HG02571 (cell line): Measurements from ENCODE around the gene SLC38A1.
"Not testable (repeated sequence)": the region's sequence is repeated elsewhere in the genome, so short reads cannot be mapped to it uniquely, and the experiment has no call there.

Experiments used
- ATAC-seq: cut with Tn5 transposase; IDR thresholded peaks from one replicate; pipeline ENCODE4 v1.9.1; 2021; ENCODE audit warnings: mild to moderate bottlenecking, moderate library complexity; ENCODE audit not compliant: unreplicated experiment

Gene SLC38A1

DNA sequence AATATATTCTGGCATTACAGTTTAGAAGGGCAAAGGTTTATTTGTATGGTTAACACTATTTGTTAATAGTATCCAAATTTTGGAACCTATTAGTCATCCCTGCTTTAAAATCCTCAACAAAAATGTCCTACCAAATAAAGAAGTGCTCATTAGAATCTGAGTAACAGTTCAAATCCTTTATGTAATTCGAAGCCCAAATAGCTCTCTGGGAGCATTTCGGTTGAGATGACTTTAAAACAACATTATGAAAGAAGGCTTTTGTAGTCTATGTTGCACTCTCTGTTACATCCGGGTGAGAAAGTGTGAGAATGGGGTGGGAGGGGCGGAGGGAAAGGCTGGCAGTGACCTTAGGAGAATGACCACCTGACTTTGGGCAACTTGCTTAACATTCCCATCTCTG lies 59.7 kb downstream of the SLC38A1 start:
- ATAC-seq = no peak

DNA sequence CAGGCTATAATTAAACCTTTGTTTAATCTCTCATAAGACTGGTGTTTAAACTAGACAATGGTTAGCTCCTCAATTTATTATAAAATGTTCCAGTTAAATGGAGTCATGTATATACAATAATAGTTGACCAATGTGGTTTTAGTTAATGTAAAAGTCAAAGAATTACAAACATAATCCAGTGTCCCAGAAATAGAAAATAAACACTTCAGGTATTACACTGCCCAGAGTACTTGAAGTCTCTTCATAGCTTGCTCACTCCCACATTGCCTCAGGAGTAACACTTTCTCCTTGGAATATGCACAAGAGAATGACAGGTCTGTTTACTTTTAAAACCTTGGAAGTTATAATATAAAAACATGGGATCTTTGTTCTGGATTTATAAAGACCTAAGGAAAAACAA lies 60.5 kb downstream of the SLC38A1 start:
- ATAC-seq = no peak

DNA sequence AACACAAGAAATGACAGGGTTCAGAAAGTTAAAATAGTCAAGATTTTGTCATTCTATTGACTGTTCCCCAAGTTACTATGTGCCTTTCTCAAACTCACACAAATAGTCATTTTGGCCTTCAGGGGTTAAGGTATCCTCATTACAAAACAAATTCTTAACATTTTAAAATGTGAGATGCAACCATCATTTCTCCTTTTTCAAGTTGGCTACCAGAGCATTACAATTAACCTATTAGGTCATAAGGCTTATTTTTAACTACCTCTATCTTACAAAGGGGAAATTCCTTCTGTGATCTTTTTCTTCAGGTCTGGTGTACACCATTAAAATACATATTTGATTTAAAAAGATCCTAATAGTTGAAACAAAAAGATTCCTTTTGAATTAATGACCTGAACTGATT lies 61.2 kb downstream of the SLC38A1 start:
- ATAC-seq = no peak

- no peak for ATAC-seq
Observed at GRCh38 chr12:46206471-46206870, 62.4 kb downstream of the SLC38A1 start.

- ATAC-seq = no peak
Observed at GRCh38 chr12:46205294-46205693, 63.5 kb downstream of the SLC38A1 start.

GRCh38 chr12:46201284-46201789 lies 67.5 kb downstream of the SLC38A1 start:
- no peak for ATAC-seq

- ATAC-seq = no peak
Observed at GRCh38 chr12:46200551-46200950, 68.3 kb downstream of the SLC38A1 start.

DNA sequence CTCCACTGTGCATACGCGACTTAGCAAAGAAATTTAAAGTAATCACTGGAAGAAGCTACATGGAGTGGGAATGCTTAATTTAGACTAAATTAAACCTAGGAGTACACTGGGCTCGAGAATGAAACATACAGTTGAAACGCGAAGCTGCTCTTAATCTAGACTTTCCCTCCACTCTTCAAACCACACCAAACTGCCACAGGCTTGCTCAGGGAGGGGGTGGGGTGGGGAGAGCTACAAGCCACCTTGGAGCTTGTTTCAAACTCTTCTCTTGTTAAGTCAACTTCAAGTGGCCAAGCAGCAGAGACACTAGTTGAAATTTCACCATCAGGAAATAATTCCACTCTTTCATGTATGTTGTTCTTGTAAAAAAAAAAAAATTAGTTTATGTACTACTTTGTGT lies 69.9 kb downstream of the SLC38A1 start:
- no peak for ATAC-seq

DNA sequence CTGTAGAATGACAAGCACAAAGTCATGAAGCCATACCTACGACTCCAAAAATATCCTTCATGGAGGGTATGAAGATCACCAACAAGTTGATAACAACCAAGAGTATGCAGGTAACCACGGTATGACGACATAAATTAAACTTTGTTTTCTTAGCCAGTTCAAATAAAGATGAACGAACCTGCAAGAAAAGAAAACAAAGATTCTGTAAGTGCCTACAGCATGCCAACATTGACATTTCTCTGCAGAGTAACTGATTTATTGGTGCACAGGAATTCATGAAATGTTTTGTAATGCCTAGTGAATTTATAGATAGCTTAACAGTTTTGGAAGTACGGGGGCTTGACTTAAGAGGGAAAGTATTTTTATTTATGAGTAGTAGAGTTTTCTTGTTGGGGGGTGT lies 71.0 kb downstream of the SLC38A1 start:
- ATAC-seq = no peak

DNA sequence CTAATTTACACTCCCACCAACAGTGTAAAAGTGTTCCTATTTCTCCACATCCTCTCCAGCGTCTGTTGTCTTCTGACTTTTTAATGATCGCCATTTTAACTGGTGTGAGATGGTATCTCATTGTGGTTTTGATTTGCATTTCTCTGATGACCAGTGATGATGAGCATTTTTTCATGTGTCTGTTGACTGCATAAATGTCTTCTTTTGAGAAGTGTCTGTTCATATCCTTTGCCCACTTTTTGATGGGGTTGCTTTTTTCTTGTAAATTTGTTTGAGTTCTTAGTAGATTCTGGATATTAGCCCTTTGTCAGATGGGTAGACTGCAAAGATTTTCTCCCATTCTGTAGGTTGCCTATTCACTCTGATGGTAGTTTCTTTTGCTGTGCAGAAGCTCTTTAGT lies 78.3 kb downstream of the SLC38A1 start:
- ATAC-seq = not testable (repeated sequence)

DNA sequence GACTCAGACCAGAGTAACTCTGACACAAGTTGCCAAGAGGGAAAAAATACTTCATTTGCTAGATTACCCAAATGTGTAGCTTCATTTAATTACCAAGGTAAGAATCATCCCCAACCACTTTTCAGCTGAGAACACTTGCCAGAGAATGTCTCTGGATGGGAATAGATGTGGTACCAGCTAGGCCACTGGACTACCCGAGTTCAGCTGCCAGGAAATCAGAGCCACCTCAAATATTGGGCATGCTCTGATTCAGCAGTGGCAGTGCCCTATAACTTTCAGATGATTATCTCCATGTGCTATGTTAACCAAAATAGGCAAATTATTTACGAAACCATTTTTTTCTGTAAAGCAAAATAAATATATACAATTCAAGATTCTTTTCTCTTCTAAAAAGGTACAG lies 80.7 kb downstream of the SLC38A1 start:
- ATAC-seq = no peak

DNA sequence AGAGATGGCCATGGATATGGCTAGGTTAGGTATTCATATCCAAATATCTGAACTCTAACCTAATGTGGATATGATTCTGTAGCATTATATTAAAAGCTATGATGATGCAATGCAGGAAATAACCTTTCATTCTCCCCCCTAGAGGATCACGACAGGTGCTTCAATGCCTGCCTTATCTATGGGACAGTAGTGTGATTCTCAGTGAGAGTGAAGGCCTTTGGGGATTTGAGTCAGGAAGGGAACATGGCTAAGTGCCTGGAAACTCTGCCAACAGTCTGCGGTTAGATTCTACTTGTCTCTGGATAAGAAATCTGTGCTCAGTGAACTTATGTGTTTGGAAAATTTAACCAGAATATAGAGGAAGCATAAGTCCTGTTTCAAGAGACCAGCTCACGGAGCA lies 81.8 kb downstream of the SLC38A1 start:
- no peak for ATAC-seq

- ATAC-seq = no peak
Observed at GRCh38 chr12:46186088-46186487, 82.8 kb downstream of the SLC38A1 start.

DNA sequence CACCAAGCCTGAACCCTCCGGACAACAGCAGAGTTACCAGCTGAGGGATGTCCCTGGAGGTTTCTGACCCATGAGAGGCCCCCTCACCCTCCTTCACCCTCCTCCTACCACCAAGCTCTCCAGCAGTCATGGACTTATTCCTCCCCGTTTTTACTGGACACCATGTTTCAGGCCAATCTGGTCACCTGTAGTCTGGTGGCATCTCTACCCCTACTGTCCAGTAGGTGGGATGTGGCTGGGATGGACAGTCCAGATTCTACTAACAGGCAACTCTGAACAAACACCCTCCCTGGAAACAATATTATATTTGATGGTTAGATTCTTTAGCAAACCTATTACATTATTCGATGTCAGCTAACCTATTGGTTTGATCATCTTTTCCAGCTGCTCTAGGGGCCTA lies 83.2 kb downstream of the SLC38A1 start:
- ATAC-seq = no peak

- no peak for ATAC-seq
Observed at GRCh38 chr12:46184798-46185595, 83.8 kb downstream of the SLC38A1 start.

GRCh38 chr12:46183112-46183511 lies 85.7 kb downstream of the SLC38A1 start:
- ATAC-seq = no peak

GRCh38 chr12:46181465-46181864 lies 87.4 kb downstream of the SLC38A1 start:
- no peak for ATAC-seq

- no peak for ATAC-seq
Observed at GRCh38 chr12:46179693-46180452, 89.0 kb downstream of the SLC38A1 start.

DNA sequence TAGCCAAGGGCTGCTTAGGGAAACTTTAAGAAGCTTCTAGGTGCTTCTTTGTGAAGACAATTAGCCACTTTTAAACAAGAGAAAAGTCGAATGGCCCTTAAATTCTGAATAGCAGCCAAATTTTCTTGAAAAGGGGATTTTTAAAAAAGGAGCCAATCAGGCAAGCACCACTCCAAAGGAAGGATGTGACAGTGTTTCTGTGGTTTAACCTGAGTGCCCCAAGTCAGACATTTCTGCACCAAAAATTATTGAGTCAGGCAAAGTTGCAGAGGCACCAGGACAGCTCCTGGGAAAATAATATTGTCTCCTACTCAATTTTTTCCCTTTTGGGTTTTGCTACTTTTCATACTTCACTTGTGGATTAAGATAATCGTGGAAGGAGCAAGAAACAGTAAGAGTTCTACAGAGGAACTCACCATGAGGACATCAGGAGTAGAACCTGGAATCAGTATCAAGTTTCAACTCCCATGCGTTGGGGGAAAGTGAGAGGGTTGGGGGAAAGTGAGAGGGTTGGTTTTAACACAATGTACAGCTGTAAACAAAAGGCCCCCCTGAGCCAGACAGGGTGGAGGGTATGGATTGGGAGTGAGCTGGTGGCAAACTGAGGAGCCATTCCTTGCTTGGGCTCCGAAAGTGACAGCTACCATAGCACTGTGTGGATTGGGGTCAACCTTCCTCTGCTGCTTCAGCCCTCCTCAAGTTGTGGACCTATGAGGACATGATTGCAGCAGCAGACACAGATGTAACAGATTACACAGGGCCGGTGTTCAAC lies 90.8 kb downstream of the SLC38A1 start:
- ATAC-seq = no peak

GRCh38 chr12:46177025-46177424 lies 91.8 kb downstream of the SLC38A1 start:
- ATAC-seq = no peak

DNA sequence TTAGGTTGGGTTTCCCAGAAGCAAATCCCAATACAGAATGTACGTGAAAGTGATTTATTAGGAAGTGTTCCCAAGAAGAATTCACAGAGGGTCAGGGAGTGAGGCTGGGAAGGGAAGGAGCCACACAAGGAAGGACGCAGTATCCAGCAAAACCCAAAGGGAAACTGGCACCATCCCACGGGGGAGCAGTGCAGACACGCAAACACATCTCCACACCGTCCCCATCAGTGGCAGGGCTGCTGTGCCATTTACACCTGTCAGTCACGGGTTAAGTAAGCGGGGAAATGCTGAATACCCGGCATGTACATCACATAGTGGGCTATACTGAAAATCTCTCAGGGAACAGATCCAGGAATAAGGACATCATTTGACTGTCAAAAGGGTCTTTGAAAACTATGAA lies 93.9 kb downstream of the SLC38A1 start:
- no peak for ATAC-seq
